Endothelial cell of umbilical vein (primary cell): ENCODE measurements around the gene CCDC85C. TPM values are rescaled to one million over a fixed set of nuclear protein-coding genes. Genes with fewer than 3 reads are reported as not detected.

Experiments
- BruUV-seq: library from RNA; stranded (reverse); fragments of 400-500 nt; replicated peaks from 2 replicates; lab custom pipeline; 2021; lab: Mats Ljungman, UMichigan
- CTCF ChIA-PET: fragments of 300-600, 350-600 bp; sonication (Branson Sonifier 250); formaldehyde crosslinking; loops from one replicate; lab custom pipeline; 2021; ENCODE audit warnings: antibody characterized with exemption, inconsistent platforms; lab: Charles Lee
- POLR2A ChIA-PET: fragments of 300-600, 350-600 bp; sonication (Branson Sonifier 250); formaldehyde crosslinking; loops from one replicate; lab custom pipeline; 2021; ENCODE audit warnings: antibody characterized with exemption, inconsistent platforms; lab: Charles Lee
- DNase-seq: peaks from one replicate; pipeline ENCODE4 v3.0.0-alpha.2; 2011; ENCODE audit warnings: low read depth, low spot score
- FAIRE-seq: peaks from 2 replicates; lab custom pipeline; 2011; peaks lifted over from hg19 to GRCh38; lab: Jason Lieb, UNC
- H2AFZ ChIP-seq: 2 replicates; pipeline ENCODE4 v1.6.0; 2012; ENCODE audit warnings: low read depth, low read length, control low read depth, inconsistent platforms
- H3K27ac ChIP-seq: 2 replicates; pipeline ENCODE4 v1.5.1; 2011; ENCODE audit warnings: low read depth, mild to moderate bottlenecking, control low read depth, low read length, moderate library complexity; ENCODE audit not compliant: insufficient read depth
- H3K27me3 ChIP-seq, 2 experiments: 2 replicates each; pipeline versions ENCODE4 v1.6.0 to v1.6.1; 2011; ENCODE audit warnings: low read length in 2 of 2, mixed read lengths in 1 of 2; ENCODE audit not compliant: control insufficient read depth in 2 of 2, insufficient read depth in 2 of 2
- H3K36me3 ChIP-seq, 2 experiments: 2 replicates in 1 of 2; 3 replicates in 1 of 2; pipeline ENCODE4 v1.5.1; 2011; ENCODE audit warnings: low read length in 2 of 2, mild to moderate bottlenecking in 1 of 2, moderate library complexity in 1 of 2; ENCODE audit not compliant: control insufficient read depth in 2 of 2, insufficient read depth in 2 of 2; ENCODE audit errors: extremely low read depth in 1 of 2
- H3K4me1 ChIP-seq: 3 replicates; pipeline ENCODE4 v1.5.1; 2011; ENCODE audit warnings: mild to moderate bottlenecking, low read length; ENCODE audit not compliant: control insufficient read depth, insufficient read depth; ENCODE audit errors: extremely low read depth
- H3K4me2 ChIP-seq: 2 replicates; pipeline ENCODE4 v1.6.1; 2011; ENCODE audit warnings: low read length, control low read depth, mixed read lengths; ENCODE audit not compliant: insufficient read depth
- H3K4me3 ChIP-seq, 3 experiments: fragments of 200-600 bp in 1 of 3; sonication (generic), shearing (Covaris generic) in 1 of 3; replicated peaks in 1 of 3; 2 replicates each; pipeline ENCODE4 v1.5.1; 2011 to 2016; ENCODE audit warnings: control low read depth in 3 of 3, low read length in 3 of 3, mild to moderate bottlenecking in 2 of 3, inconsistent platforms in 1 of 3, low read depth in 1 of 3, moderate library complexity in 1 of 3; ENCODE audit not compliant: insufficient read depth in 1 of 3
- H3K79me2 ChIP-seq: 2 replicates; pipeline ENCODE4 v1.6.0; 2012; ENCODE audit warnings: low read length, inconsistent platforms; ENCODE audit not compliant: control insufficient read depth, insufficient read depth
- H3K9ac ChIP-seq: replicated peaks from 2 replicates; pipeline ENCODE3; 2011; ENCODE audit warnings: low read length, control low read depth; ENCODE audit not compliant: insufficient read depth; ENCODE audit errors: extremely low read depth
- H3K9me1 ChIP-seq: replicated peaks from 3 replicates; pipeline ENCODE4 v1.6.0; 2011; ENCODE audit warnings: mild to moderate bottlenecking, low read length; ENCODE audit not compliant: control insufficient read depth, insufficient read depth; ENCODE audit errors: extremely low read depth
- H3K9me3 ChIP-seq: replicated peaks from 2 replicates; pipeline ENCODE4 v1.5.1; 2012; ENCODE audit warnings: low read length, inconsistent platforms; ENCODE audit not compliant: control insufficient read depth, insufficient read depth
- H4K20me1 ChIP-seq: replicated peaks from 2 replicates; pipeline ENCODE3; 2011; ENCODE audit warnings: mild to moderate bottlenecking, low read length; ENCODE audit not compliant: control insufficient read depth, insufficient read depth; ENCODE audit errors: extremely low read depth
- CTCF ChIP-seq, 2 donors: IDR thresholded peaks; 1 replicate in 1 of 2; 2 replicates in 1 of 2; pipeline ENCODE4 v1.5.1; 2011; ENCODE audit warnings: low read length in 2 of 2, mild to moderate bottlenecking in 2 of 2, moderate library complexity in 2 of 2, control low read depth in 1 of 2, inconsistent platforms in 1 of 2, low read depth in 1 of 2; ENCODE audit not compliant: insufficient read depth in 1 of 2; ENCODE audit errors: extremely low read depth in 1 of 2
- EZH2 ChIP-seq: IDR thresholded peaks from 2 replicates; pipeline ENCODE4 v1.6.1; 2012; ENCODE audit warnings: borderline replicate concordance, low read depth, mild to moderate bottlenecking, moderate library complexity, low read length, inconsistent platforms; ENCODE audit not compliant: severe bottlenecking
- FOS ChIP-seq: IDR thresholded peaks from 2 replicates; pipeline ENCODE4 v1.6.1; 2011; ENCODE audit warnings: mild to moderate bottlenecking, low read length, moderate library complexity, borderline replicate concordance; ENCODE audit not compliant: insufficient read depth
- GATA2 ChIP-seq: IDR thresholded peaks from 2 replicates; pipeline ENCODE4 v1.7.0; 2011; ENCODE audit warnings: low read depth, mild to moderate bottlenecking, moderate library complexity, mixed read lengths, low read length; ENCODE audit not compliant: insufficient read length, insufficient read depth
- JUN ChIP-seq: IDR thresholded peaks from 2 replicates; pipeline ENCODE4 v1.6.1; 2011; ENCODE audit warnings: borderline replicate concordance, low read depth; ENCODE audit not compliant: insufficient read length, insufficient read depth
- MAX ChIP-seq: IDR thresholded peaks from 2 replicates; pipeline ENCODE4 v1.6.1; 2011; ENCODE audit not compliant: insufficient read depth, insufficient read length
- MYC ChIP-seq: IDR thresholded peaks from one replicate; pipeline ENCODE4 v1.6.1; 2011; ENCODE audit warnings: mild to moderate bottlenecking, low read depth, low read length
- POLR2A ChIP-seq: IDR thresholded peaks from 2 replicates; pipeline ENCODE4 v1.6.1; 2012; ENCODE audit warnings: low read depth, mild to moderate bottlenecking, control low read depth, low read length
- POLR2AphosphoS5 ChIP-seq: IDR thresholded peaks from 2 replicates; pipeline ENCODE4 v1.6.1; 2012; ENCODE audit warnings: low read depth, mild to moderate bottlenecking, control low read depth, low read length, moderate library complexity; ENCODE audit not compliant: insufficient read depth
- dilution Hi-C: fragments of 300-500 bp; cut with MboI; formaldehyde crosslinking; loops from one replicate; pipeline ENCODE4 v1.15.0; 2019; ENCODE audit warnings: low sequenced_read_pairs; ENCODE audit not compliant: extremely low pct_ligation_motif_present
- intact Hi-C: fragments of 100-400 bp; cut with micrococcal nuclease; formaldehyde crosslinking; loops from one replicate; pipeline ENCODE4 v1.10.0; 2022
- polyA plus RNA-seq, 4 experiments: library from polyadenylated mRNA; depleted of rRNA in 3 of 4; stranded (reverse) in 3 of 4; unstranded in 1 of 4; fragments of >200 nt; gene quantifications; 2 replicates each; pipeline versions ENCODE4 v1.2.1 to v1.2.3, GENCODE V29; 2011 to 2012; ENCODE audit warnings: missing spikeins in 1 of 4
- total RNA-seq: library from RNA; stranded (reverse); gene quantifications from 2 replicates; pipeline ENCODE4 v1.2.3, GENCODE V29; 2021

CCDC85C gene
- total and polyA plus RNA-seq, 2 donors (not counting 3 experiments of a cell fraction or from before 2014, with no cell fraction given), result 7.5 to 17.8 TPM

- ChIA-PET POLR2A (no interaction called here), CTCF (interaction anchor here (1.0 to 1.4 kb wide), 2 partner anchors 12 to 41 kb away, joined by 3 to 7 read pairs; no protein-coding TSS in a partner anchor)
- peaks cover 17% of the 10 kb centered on the region for H3K4me1 ChIP-seq
- H3K9ac ChIP-seq, result no peak overlapping the region
- H3K27me3 ChIP-seq, result no peaks in the 10 kb centered on the region
- H4K20me1 ChIP-seq, result no peaks in the 10 kb centered on the region
- H3K4me3 ChIP-seq, result no peak overlapping the region
- H2AFZ ChIP-seq, result no peak overlapping the region
- BruUV-seq, result no TSS peak
- H3K36me3 ChIP-seq, result no peaks in the 10 kb centered on the region
- H3K9me1 ChIP-seq, result no peaks in the 10 kb centered on the region
- H3K79me2 ChIP-seq, result no peaks in the 10 kb centered on the region
- no peak overlapping the region for H3K4me2 ChIP-seq
- FAIRE-seq (no peak), DNase-seq (no peak)
- no peak overlapping the region for H3K27ac ChIP-seq
- dilution Hi-C loops, result no loop called here
- H3K9me3 ChIP-seq, result no peaks in the 10 kb centered on the region
- intact Hi-C loops, result no loop called here
- TF ChIP-seq POLR2A (no peak), JUN (no peak), CTCF (IDR thresholded peaks at IDR 0.05; ENCODE audit: extremely low read depth in 1 of 2, insufficient read depth in 1 of 2, low read depth in 1 of 2, low read length in 2 of 2) (no peak), EZH2 (no peak), GATA2 (no peak), MYC (no peak), MAX (no peak), FOS (no peak), POLR2AphosphoS5 (no peak)
These were observed 16.3 kb downstream of the CCDC85C start for GRCh38 chr14:99587460-99588278.
